Chondrocyte (in vitro differentiated cells): Measurements from ENCODE around the gene MMP24. TPM values are rescaled to one million over a fixed set of nuclear protein-coding genes. Genes with fewer than 3 reads are reported as not detected.

ENCODE experiments used
- DNase-seq: peaks from one replicate; pipeline ENCODE4 v3.0.0; 2021; ENCODE audit warnings: mixed read lengths, low spot score
- H3K27ac Mint-ChIP-seq: one replicate; pipeline ENCODE4 v1.8.0; 2021; ENCODE audit warnings: mild to moderate bottlenecking, moderate library complexity, mixed read lengths; ENCODE audit not compliant: unreplicated experiment
- H3K27me3 Mint-ChIP-seq: 2 replicates; pipeline ENCODE4 v1.8.0; 2021; ENCODE audit warnings: low read depth, mixed read lengths
- H3K36me3 Mint-ChIP-seq: 2 replicates; pipeline ENCODE4 v1.8.0; 2021; ENCODE audit warnings: low read depth, mixed read lengths
- H3K4me1 Mint-ChIP-seq: 2 replicates; pipeline ENCODE4 v1.8.0; 2021; ENCODE audit warnings: low read depth, mild to moderate bottlenecking, mixed read lengths
- H3K4me3 Mint-ChIP-seq: one replicate; pipeline ENCODE4 v1.8.0; 2021; ENCODE audit warnings: mild to moderate bottlenecking, moderate library complexity, mixed read lengths; ENCODE audit not compliant: unreplicated experiment
- H3K9me3 Mint-ChIP-seq: 2 replicates; pipeline ENCODE4 v1.8.0; 2021; ENCODE audit warnings: low read depth, mixed read lengths
- total RNA-seq: library from RNA; stranded (reverse); gene quantifications from 3 replicates; pipeline ENCODE4 v1.2.1, GENCODE V29; 2021
- TF ChIP-seq, protein P1 (sequence below): fragments of 200-600 bp; sonication (generic); IDR thresholded peaks from 2 replicates; pipeline ENCODE4 v1.5.0; 2021; ENCODE audit warnings: antibody characterized with exemption, mild to moderate bottlenecking, moderate library complexity

MMP24 gene
- total RNA-seq, 1 donor from 2014 or later: 2.4 TPM

DNA sequence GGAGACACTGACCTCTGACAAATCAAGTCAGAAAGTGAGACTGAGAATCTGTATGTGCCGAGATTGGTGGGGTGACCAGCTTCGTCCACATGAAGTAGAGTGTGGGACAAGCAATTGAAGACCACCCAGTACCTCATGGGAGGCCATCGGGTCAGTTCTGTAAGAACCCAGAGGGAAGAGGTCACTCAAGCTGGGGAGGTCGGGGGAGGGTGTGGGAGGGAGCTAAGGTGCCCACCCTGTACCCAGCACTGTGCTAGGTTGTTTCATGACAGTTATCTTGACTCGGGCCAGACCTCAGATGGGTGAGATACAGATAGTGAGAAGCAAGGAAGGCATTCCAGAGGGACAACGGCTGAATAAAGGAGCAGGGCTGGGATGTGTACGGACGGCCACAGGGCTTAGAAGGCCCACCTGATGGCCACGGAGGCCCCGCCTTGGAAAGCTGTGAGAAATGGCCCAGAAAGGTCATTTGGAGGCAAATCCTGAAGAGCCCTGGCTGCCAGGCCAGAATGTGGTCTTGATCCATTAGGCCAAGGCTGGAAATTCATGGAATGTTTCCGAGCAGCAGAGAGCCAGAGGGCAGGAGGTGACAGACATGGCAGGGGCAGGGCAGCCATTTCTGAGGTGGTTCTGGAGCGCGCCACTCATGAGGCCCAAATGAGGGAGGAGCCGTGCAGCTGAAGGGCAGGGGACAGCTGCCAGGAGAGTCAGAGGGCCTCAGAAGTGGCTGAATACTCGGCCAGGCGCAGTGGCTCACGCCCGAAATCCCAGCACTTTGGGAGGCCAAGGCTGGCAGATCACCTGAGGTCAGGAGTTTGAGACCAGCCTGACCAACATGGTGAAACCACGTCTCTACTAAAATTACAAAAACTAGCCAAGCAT, 43.8 kb downstream of the MMP24 start:
- Mint-ChIP-seq H3K27ac (no peak overlapping the region), H3K36me3 (peaks cover 13% of the 10 kb centered on the region), H3K4me3 (no peak overlapping the region), H3K27me3 (no peaks in the 10 kb centered on the region), H3K4me1 (no peaks in the 10 kb centered on the region), H3K9me3 (no peaks in the 10 kb centered on the region)
- DNase-seq: no peak
- TF ChIP-seq, protein P1, sequence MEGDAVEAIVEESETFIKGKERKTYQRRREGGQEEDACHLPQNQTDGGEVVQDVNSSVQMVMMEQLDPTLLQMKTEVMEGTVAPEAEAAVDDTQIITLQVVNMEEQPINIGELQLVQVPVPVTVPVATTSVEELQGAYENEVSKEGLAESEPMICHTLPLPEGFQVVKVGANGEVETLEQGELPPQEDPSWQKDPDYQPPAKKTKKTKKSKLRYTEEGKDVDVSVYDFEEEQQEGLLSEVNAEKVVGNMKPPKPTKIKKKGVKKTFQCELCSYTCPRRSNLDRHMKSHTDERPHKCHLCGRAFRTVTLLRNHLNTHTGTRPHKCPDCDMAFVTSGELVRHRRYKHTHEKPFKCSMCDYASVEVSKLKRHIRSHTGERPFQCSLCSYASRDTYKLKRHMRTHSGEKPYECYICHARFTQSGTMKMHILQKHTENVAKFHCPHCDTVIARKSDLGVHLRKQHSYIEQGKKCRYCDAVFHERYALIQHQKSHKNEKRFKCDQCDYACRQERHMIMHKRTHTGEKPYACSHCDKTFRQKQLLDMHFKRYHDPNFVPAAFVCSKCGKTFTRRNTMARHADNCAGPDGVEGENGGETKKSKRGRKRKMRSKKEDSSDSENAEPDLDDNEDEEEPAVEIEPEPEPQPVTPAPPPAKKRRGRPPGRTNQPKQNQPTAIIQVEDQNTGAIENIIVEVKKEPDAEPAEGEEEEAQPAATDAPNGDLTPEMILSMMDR: no peak

- H3K4me1 Mint-ChIP-seq: peaks cover 4% of the 10 kb centered on the region
- TF ChIP-seq, protein P1: no peak
- no peaks in the 10 kb centered on the region for H3K27me3 Mint-ChIP-seq
- no peaks in the 10 kb centered on the region for H3K9me3 Mint-ChIP-seq
- H3K36me3 Mint-ChIP-seq: peaks cover 13% of the 10 kb centered on the region
- no peak for DNase-seq
- H3K27ac Mint-ChIP-seq: no peak overlapping the region
- no peak overlapping the region for H3K4me3 Mint-ChIP-seq
Observed at GRCh38 chr20:35271073-35271882, 44.8 kb downstream of the MMP24 start.

DNA sequence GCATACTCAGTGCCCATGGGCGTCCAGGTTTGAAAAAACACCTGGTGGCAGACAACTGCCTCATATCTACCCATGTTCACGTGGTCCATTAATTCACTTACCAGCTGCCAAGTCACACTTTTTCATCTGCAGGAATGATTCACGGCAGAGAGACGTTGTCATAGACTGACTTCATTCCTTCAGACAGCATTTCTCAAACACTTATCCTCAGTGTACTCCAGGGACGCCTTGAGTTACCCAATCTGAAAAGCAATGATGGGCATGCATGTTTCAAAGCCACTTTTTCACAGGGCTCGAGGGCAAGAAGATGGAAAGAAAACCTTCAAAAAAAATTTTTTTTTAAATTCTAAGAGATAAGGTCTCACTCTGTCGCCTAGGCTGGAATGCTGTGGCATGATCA, 45.4 kb downstream of the MMP24 start:
- Mint-ChIP-seq H3K4me3 (no peak overlapping the region), H3K4me1 (peaks cover 10% of the 10 kb centered on the region), H3K27ac (no peak overlapping the region), H3K27me3 (no peaks in the 10 kb centered on the region), H3K9me3 (no peaks in the 10 kb centered on the region), H3K36me3 (peaks cover 7% of the 10 kb centered on the region)
- TF ChIP-seq, protein P1: no peak
- no peak for DNase-seq

- Mint-ChIP-seq H3K36me3 (peaks cover 9% of the 10 kb centered on the region), H3K4me3 (no peak overlapping the region), H3K9me3 (no peaks in the 10 kb centered on the region), H3K27me3 (no peaks in the 10 kb centered on the region), H3K27ac (no peak overlapping the region), H3K4me1 (peaks cover 21% of the 10 kb centered on the region)
- no peak for DNase-seq
- TF ChIP-seq, protein P1: no peak
Observed at GRCh38 chr20:35273449-35274171, 47.1 kb downstream of the MMP24 start.
